Adrenal gland (tissue), 12 donors: ENCODE results near the gene TCF7L1. TPM values are rescaled to one million over a fixed set of nuclear protein-coding genes. Genes with fewer than 3 reads are reported as not detected.
A peak's percentile ranks its signal among the peaks of the same experiment; 100 is the strongest.

Experiments used
- DNase-seq, 7 donors: peaks; one replicate each; pipeline ENCODE4 v3.0.0-alpha.2; 2019 to 2020
- H3K27ac ChIP-seq, 5 donors: fragments of 200-600 bp; sonication (generic) in 4 of 5; 1 replicate in 3 of 5; 2 replicates in 2 of 5; pipeline versions ENCODE4 v1.5.1 to v1.8.0; 2016 to 2020; ENCODE audit warnings: mild to moderate bottlenecking in 1 of 5
- H3K27me3 ChIP-seq: fragments of 200-600 bp; 2 replicates; pipeline ENCODE4 v1.8.0; 2021
- H3K36me3 ChIP-seq, 2 donors: fragments of 200-600 bp; replicated peaks in 1 of 2; 1 replicate in 1 of 2; 2 replicates in 1 of 2; pipeline versions ENCODE4 v1.5.1 to v1.8.0; 2018 to 2022
- H3K4me1 ChIP-seq, 2 donors: fragments of 200-600 bp; replicated peaks in 1 of 2; 1 replicate in 1 of 2; 2 replicates in 1 of 2; pipeline versions ENCODE4 v1.5.1 to v1.8.0; 2018 to 2021
- H3K4me3 ChIP-seq, 4 donors: fragments of 200-600 bp; sonication (generic) in 3 of 4; one replicate each; pipeline ENCODE4 v1.5.1; 2016 to 2018
- H3K9me3 ChIP-seq, 3 donors: fragments of 200-600 bp; sonication (generic) in 1 of 3; replicated peaks in 1 of 3; 1 replicate in 2 of 3; 2 replicates in 1 of 3; pipeline versions ENCODE4 v1.5.1 to v1.8.0; 2016 to 2021
- POLR2A ChIP-seq, 2 donors: fragments of 450-650 bp; IDR thresholded peaks; one replicate each; pipeline ENCODE4 v1.6.1; 2017; ENCODE audit warnings: antibody characterized with exemption in 2 of 2, mild to moderate bottlenecking in 2 of 2, moderate library complexity in 1 of 2
- WGBS, 4 donors: extraction: QIAGEN DNeasy Blood & Tissue Kit in 2 of 4; methylation state at CpG; one replicate each; pipeline versions ENCODE4 v1.1.5 to v1.1.7; 2013 to 2017; 5-methylcytosine and 5-hydroxymethylcytosine counted together
- intact Hi-C, 2 donors: fragments of 100-400 bp; cut with DNase I; formaldehyde crosslinking; loops; one replicate each; pipeline versions ENCODE4 v1.14.1 to v1.15.0; 2022 to 2023
- polyA plus RNA-seq, 3 donors: library from polyadenylated mRNA; stranded (reverse); fragments of 200-250 nt in 2 of 3; fragments of 350-450 nt in 1 of 3; fragmentation: Illumina TruSeq in 1 of 3; extraction: RNeasy Lipid Tissue Mini Kit (QIAGEN cat#74804) in 1 of 3; gene quantifications; one replicate each; pipeline ENCODE4 v1.2.3, GENCODE V29; 2013 to 2014
- total RNA-seq, 9 donors: library from RNA; depleted of rRNA in 4 of 9; stranded (reverse); fragments of >200 nt in 4 of 9; fragments of 120-200 nt in 1 of 9; fragmentation: NEBNext Ultra II Directional in 1 of 9; extraction: Animal tissue kit (Norgen Biotek cat#: 25700) in 1 of 9; gene quantifications; one replicate each; pipeline versions ENCODE4 v1.1.0 to v1.2.4, GENCODE V29; 2013 to 2023
- TF ChIP-seq, protein P1 (sequence below), 6 experiments: fragments of 450-650 bp in 4 of 6; fragments of 200-600 bp in 2 of 6; sonication (generic) in 1 of 6; IDR thresholded peaks; 1 replicate in 5 of 6; 2 replicates in 1 of 6; pipeline versions ENCODE4 v1.5.1 to v1.8.0; 2016 to 2021; ENCODE audit warnings: antibody characterized with exemption in 6 of 6, mild to moderate bottlenecking in 2 of 6, moderate library complexity in 1 of 6
- donor health status: healthy with polysubstance abuse.
- donor health status: Bipolar disorder and iron deficiency.
- donor health status: DM: yes; HTN: yes; CAD: no.
- donor health status: DM: no; HTN: no; CAD: no.
- donor health status: DM: no; HTN: no; CAD: no.
- donor health status: DM: yes; HTN: yes; CAD: no.

TCF7L1 gene
- total and polyA plus RNA-seq, 12 donors, result 0.36 to 8.9 (median 3.2) TPM

DNA sequence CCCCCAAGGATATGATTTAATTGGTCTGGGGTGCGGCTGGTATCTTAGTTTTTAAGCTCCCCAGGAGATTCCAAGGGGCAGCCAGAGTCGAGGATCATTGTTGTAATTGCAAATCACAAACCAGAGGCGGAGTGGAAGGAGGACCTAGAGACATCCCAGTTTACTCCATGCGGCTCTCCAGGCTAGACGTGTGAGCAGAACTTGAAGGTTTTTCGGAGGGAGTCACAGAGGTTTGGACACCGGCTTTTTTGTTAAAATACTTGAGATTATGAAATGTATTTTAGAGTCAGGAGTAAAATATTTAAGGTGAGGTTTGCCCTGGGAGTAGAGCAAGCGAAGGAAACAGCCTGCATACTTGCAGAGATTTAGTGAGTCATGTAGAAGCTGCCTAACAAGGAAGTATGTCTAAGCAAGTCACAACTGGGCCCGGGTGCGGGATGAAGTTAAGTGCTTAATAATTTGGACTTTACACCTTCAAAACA, 155.1 kb downstream of the TCF7L1 start:
- Histone ChIP-seq H3K4me3 (no peak overlapping the region), H3K27ac (no peak overlapping the region), H3K36me3 (no peaks in the 10 kb centered on the region), H3K9me3 (no peaks in the 10 kb centered on the region), H3K4me1 (no peaks in the 10 kb centered on the region), H3K27me3 (no peaks in the 10 kb centered on the region)
- 68 to 79% (median 72%) methylated on average over 10 of the region's 10 CpGs for WGBS, 4 donors
- intact Hi-C loops, result loop anchor here (5.0 to 10.0 kb wide), 2 partner anchors 156 to 793 kb away; partner anchors contain the start of gene TCF7L1 (in 1 of the 2)
- TF ChIP-seq, protein P1, sequence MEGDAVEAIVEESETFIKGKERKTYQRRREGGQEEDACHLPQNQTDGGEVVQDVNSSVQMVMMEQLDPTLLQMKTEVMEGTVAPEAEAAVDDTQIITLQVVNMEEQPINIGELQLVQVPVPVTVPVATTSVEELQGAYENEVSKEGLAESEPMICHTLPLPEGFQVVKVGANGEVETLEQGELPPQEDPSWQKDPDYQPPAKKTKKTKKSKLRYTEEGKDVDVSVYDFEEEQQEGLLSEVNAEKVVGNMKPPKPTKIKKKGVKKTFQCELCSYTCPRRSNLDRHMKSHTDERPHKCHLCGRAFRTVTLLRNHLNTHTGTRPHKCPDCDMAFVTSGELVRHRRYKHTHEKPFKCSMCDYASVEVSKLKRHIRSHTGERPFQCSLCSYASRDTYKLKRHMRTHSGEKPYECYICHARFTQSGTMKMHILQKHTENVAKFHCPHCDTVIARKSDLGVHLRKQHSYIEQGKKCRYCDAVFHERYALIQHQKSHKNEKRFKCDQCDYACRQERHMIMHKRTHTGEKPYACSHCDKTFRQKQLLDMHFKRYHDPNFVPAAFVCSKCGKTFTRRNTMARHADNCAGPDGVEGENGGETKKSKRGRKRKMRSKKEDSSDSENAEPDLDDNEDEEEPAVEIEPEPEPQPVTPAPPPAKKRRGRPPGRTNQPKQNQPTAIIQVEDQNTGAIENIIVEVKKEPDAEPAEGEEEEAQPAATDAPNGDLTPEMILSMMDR (IDR thresholded peaks at IDR 0.05), result no peak
- no peak for TF ChIP-seq POLR2A (IDR thresholded peaks at IDR 0.05)
- no peak for DNase-seq

DNA sequence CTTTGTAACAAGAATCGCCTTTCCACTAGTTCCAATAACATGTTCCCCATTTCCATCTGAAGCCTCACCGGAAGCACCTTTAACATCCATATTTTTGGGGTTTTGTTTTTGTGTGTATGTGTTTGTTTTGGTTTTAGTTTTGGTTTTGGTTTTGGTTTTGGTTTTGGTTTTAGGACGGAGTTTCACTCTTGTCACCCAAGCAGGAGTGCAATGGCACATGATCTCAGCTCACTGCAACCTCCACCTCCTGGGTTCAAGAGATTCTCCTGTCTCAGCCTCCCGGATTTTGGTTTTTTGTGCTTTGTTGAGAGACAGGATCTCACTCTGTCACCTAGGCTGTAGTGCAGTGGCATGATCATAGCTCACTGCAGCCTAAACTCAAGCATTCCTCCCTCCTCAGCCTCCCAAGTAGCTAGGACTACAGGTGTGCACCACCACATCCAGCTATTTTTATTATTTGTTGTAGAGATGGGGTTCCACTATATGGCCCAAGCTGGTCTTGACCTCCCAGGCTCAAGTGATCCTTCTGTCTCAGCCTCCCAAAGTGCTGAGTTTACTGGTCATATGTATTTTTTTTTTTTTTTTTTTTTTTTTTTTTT, 158.3 kb downstream of the TCF7L1 start:
- intact Hi-C loops, result no loop called here
- TF ChIP-seq POLR2A (IDR thresholded peaks at IDR 0.05), result no peak
- TF ChIP-seq, protein P1 (IDR thresholded peaks at IDR 0.05), result no peak
- no peaks in the 10 kb centered on the region for H3K27me3 ChIP-seq
- no peaks in the 10 kb centered on the region for H3K4me1 ChIP-seq
- 57 to 70% (median 63%) methylated on average over 4 of the region's 4 CpGs for WGBS, 4 donors
- H3K9me3 ChIP-seq, result no peaks in the 10 kb centered on the region
- no peak for DNase-seq
- H3K27ac ChIP-seq, result no peak overlapping the region
- H3K36me3 ChIP-seq, result no peaks in the 10 kb centered on the region
- H3K4me3 ChIP-seq, result peak overlapping the region in 1 of 4 donors; percentile 31

GRCh38 chr2:85302121-85302520, 168.9 kb downstream of the TCF7L1 start:
- no peaks in the 10 kb centered on the region for H3K9me3 ChIP-seq
- no peak for DNase-seq
- no peak overlapping the region for H3K27ac ChIP-seq
- intact Hi-C loops, result loop anchor here (5.0 kb wide), 1 partner anchor 235 kb away; no protein-coding TSS in a partner anchor
- no peak overlapping the region for H3K4me3 ChIP-seq
- peaks cover 0 to 7% of the 10 kb centered on the region in 2 donors for H3K36me3 ChIP-seq
- TF ChIP-seq, protein P1 (IDR thresholded peaks at IDR 0.05), result no peak
- no peak for TF ChIP-seq POLR2A (IDR thresholded peaks at IDR 0.05)
- H3K27me3 ChIP-seq, result no peaks in the 10 kb centered on the region
- H3K4me1 ChIP-seq, result no peaks in the 10 kb centered on the region
- WGBS, 4 donors, result 79 to 87% (median 83%) methylated on average over 6 of the region's 6 CpGs

DNA sequence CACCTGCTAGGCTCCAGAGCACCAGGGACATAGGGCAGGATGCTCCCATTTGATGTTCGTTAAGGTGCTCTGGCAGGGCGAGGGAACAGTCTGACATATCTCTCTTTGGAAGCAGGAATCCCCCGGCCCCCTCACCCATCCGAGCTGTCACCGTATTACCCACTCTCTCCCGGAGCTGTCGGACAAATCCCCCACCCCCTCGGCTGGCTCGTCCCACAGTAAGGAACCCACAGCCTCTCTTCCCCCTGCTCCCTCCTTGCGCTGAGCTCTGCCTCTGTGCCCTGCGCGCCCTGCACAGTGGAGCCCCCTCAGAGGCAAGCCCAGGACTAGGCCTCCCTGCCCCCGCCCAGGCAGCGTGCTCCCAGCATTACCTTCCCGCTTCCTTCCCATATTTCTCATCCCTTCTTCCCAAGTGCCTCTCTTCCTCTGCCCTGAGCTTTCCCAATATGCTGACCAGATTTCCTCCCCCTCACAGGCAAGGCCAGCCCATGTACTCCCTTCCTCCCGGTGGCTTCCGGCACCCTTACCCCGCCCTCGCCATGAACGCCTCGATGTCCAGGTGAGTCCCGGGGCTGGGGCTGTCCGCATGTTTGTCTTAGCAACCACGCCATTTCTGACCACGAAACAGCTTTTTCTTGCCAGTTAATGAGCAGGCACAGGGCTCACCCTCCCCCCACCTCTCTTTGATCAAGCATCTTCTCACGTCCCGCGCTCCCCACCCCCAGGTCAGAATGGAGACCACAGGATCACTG, 170.8 kb downstream of the TCF7L1 start:
- TF ChIP-seq, protein P1 (IDR thresholded peaks at IDR 0.05), result no peak
- TF ChIP-seq POLR2A (IDR thresholded peaks at IDR 0.05), result no peak
- Histone ChIP-seq H3K27me3 (no peaks in the 10 kb centered on the region), H3K4me3 (no peak overlapping the region), H3K4me1 (peaks cover 3 to 5% of the 10 kb centered on the region in 2 donors), H3K9me3 (no peaks in the 10 kb centered on the region), H3K27ac (no peak overlapping the region), H3K36me3 (peaks cover 0 to 7% of the 10 kb centered on the region in 2 donors)
- no peak for DNase-seq
- intact Hi-C loops, result loop anchor here (5.0 kb wide), 1 partner anchor 237 kb away; no protein-coding TSS in a partner anchor
- WGBS, 4 donors, result 78 to 87% (median 84%) methylated on average over 21 to 28 of the region's 28 CpGs
